H1 (cell line): ENCODE measurements around the gene RAVER2. TPM values are rescaled to one million over a fixed set of nuclear protein-coding genes. Genes with fewer than 3 reads are reported as not detected.

Experiments used
- CTCF ChIA-PET: fragments of 300-600 bp; sonication (Branson Sonifier 250); formaldehyde crosslinking; loops from one replicate; lab custom pipeline; 2021; ENCODE audit not compliant: partially characterized antibody; lab: Charles Lee
- POLR2A ChIA-PET: fragments of 300-600 bp; sonication (Branson Sonifier 250); formaldehyde crosslinking; loops from one replicate; lab custom pipeline; 2021; ENCODE audit warnings: inconsistent platforms; ENCODE audit not compliant: partially characterized antibody; lab: Charles Lee
- DNase-seq, 2 experiments: peaks; one replicate each; pipeline versions ENCODE4 v3.0.0 to v3.0.0-alpha.2; 2010 to 2022; ENCODE audit warnings: low spot score in 2 of 2, low read depth in 1 of 2, mixed read lengths in 1 of 2
- FAIRE-seq: peaks from 2 replicates; lab custom pipeline; 2011; peaks lifted over from hg19 to GRCh38; lab: Jason Lieb, UNC
- H2AFZ ChIP-seq: 2 replicates; pipeline ENCODE4 v1.8.1; 2012; ENCODE audit warnings: low read length, inconsistent platforms
- H2AK5ac ChIP-seq: 2 replicates; pipeline ENCODE4 v1.6.1; 2013; ENCODE audit warnings: low read depth, low read length
- H2BK120ac ChIP-seq: replicated peaks from 2 replicates; pipeline ENCODE3; 2013; ENCODE audit warnings: low read depth, low read length, inconsistent platforms
- H2BK12ac ChIP-seq: 2 replicates; pipeline ENCODE4 v1.6.1; 2013; ENCODE audit warnings: low read depth, low read length
- H2BK15ac ChIP-seq: 2 replicates; pipeline ENCODE4 v1.6.1; 2013; ENCODE audit warnings: low read length
- H2BK20ac ChIP-seq: 2 replicates; pipeline ENCODE4 v1.6.1; 2013; ENCODE audit warnings: low read length
- H2BK5ac ChIP-seq: 2 replicates; pipeline ENCODE4 v1.6.1; 2013; ENCODE audit warnings: low read depth, low read length
- H3K14ac ChIP-seq: 2 replicates; pipeline ENCODE4 v1.6.1; 2013; ENCODE audit warnings: inconsistent platforms; ENCODE audit not compliant: insufficient read length
- H3K18ac ChIP-seq: 2 replicates; pipeline ENCODE4 v1.6.1; 2013; ENCODE audit warnings: low read length; ENCODE audit errors: extremely low read depth
- H3K23ac ChIP-seq: 2 replicates; pipeline ENCODE4 v1.6.1; 2013; ENCODE audit warnings: inconsistent platforms; ENCODE audit not compliant: insufficient read length
- H3K23me2 ChIP-seq: 2 replicates; pipeline ENCODE4 v1.6.1; 2013; ENCODE audit warnings: low read depth, low read length
- H3K27ac ChIP-seq: 2 replicates; pipeline ENCODE4 v1.6.1; 2011; ENCODE audit warnings: low read depth, low read length, inconsistent platforms
- H3K27me3 ChIP-seq, 4 experiments: replicated peaks in 1 of 4; 1 replicate in 1 of 4; 2 replicates in 3 of 4; pipeline versions ENCODE4 v1.6.1 to v1.8.1; 2011 to 2013; ENCODE audit warnings: low read length in 3 of 4, mild to moderate bottlenecking in 3 of 4, inconsistent platforms in 2 of 4, mixed read lengths in 2 of 4, moderate library complexity in 1 of 4; ENCODE audit not compliant: control insufficient read depth in 3 of 4, insufficient read depth in 3 of 4; ENCODE audit errors: extremely low read depth in 1 of 4
- H3K36me3 ChIP-seq, 4 experiments: 2 replicates each; pipeline versions ENCODE4 v1.6.1 to v1.8.1; 2011 to 2013; ENCODE audit warnings: mild to moderate bottlenecking in 4 of 4, low read length in 3 of 4, moderate library complexity in 2 of 4, control low read depth in 1 of 4, inconsistent platforms in 1 of 4; ENCODE audit not compliant: insufficient read depth in 4 of 4, control insufficient read depth in 2 of 4
- H3K4ac ChIP-seq: replicated peaks from 2 replicates; pipeline ENCODE3; 2013; ENCODE audit warnings: low read length, low read depth, mixed read lengths, inconsistent platforms; ENCODE audit not compliant: insufficient read length
- H3K4me1 ChIP-seq, 4 experiments: replicated peaks in 1 of 4; 1 replicate in 1 of 4; 2 replicates in 3 of 4; pipeline versions ENCODE4 v1.6.1 to v1.8.1; 2011 to 2013; ENCODE audit warnings: low read length in 3 of 4, inconsistent platforms in 2 of 4, mixed read lengths in 1 of 4; ENCODE audit not compliant: insufficient read depth in 4 of 4, control insufficient read depth in 3 of 4
- H3K4me2 ChIP-seq, 2 experiments: 2 replicates each; pipeline versions ENCODE4 v1.6.1 to v1.8.1; 2011 to 2013; ENCODE audit warnings: low read depth in 2 of 2, low read length in 2 of 2, control low read depth in 1 of 2, inconsistent platforms in 1 of 2, mild to moderate bottlenecking in 1 of 2; ENCODE audit not compliant: insufficient read depth in 1 of 2
- H3K4me3 ChIP-seq, 4 experiments: fragments of 200-600, 300-600 bp in 1 of 4; sonication (generic), shearing (Covaris generic), sonication (Bioruptor Twin) in 1 of 4; 2 replicates each; pipeline versions ENCODE4 v1.5.1 to v1.8.1; 2011 to 2016; ENCODE audit warnings: low read length in 4 of 4, low read depth in 3 of 4, control low read depth in 2 of 4, inconsistent platforms in 2 of 4, mild to moderate bottlenecking in 2 of 4, mixed read lengths in 1 of 4, moderate library complexity in 1 of 4; ENCODE audit not compliant: insufficient read depth in 2 of 4; ENCODE audit errors: extremely low read depth in 1 of 4
- H3K56ac ChIP-seq: replicated peaks from 2 replicates; pipeline ENCODE3; 2013; ENCODE audit warnings: low read depth, mild to moderate bottlenecking, mixed read lengths, low read length, inconsistent platforms; ENCODE audit not compliant: insufficient read length
- H3K79me1 ChIP-seq: 2 replicates; pipeline ENCODE4 v1.6.1; 2013; ENCODE audit warnings: low read depth, low read length, control low read depth
- H3K79me2 ChIP-seq, 2 experiments: 2 replicates each; pipeline versions ENCODE4 v1.6.1 to v1.8.1; 2012 to 2013; ENCODE audit warnings: low read length in 2 of 2, mild to moderate bottlenecking in 2 of 2, inconsistent platforms in 1 of 2; ENCODE audit not compliant: insufficient read depth in 2 of 2, control insufficient read depth in 1 of 2
- H3K9ac ChIP-seq, 4 experiments: replicated peaks in 1 of 4; 1 replicate in 1 of 4; 2 replicates in 3 of 4; pipeline versions ENCODE4 v1.6.1 to v1.8.1; 2011 to 2013; ENCODE audit warnings: low read depth in 3 of 4, low read length in 3 of 4, control low read depth in 2 of 4, mild to moderate bottlenecking in 2 of 4, moderate library complexity in 2 of 4, inconsistent platforms in 1 of 4; ENCODE audit errors: extremely low read depth in 1 of 4
- H3K9me3 ChIP-seq, 2 experiments: 2 replicates each; pipeline versions ENCODE4 v1.6.1 to v1.8.1; 2012 to 2013; ENCODE audit warnings: mild to moderate bottlenecking in 2 of 2, moderate library complexity in 2 of 2, control low read depth in 1 of 2, inconsistent platforms in 1 of 2, low read depth in 1 of 2, low read length in 1 of 2, mixed read lengths in 1 of 2; ENCODE audit not compliant: insufficient read depth in 2 of 2
- H4K20me1 ChIP-seq, 2 experiments: replicated peaks in 1 of 2; 2 replicates each; pipeline versions ENCODE3 to v1.8.1; 2011 to 2013; ENCODE audit warnings: inconsistent platforms in 2 of 2, low read length in 2 of 2, mild to moderate bottlenecking in 1 of 2; ENCODE audit not compliant: insufficient read depth in 2 of 2, control insufficient read depth in 1 of 2
- H4K5ac ChIP-seq: 2 replicates; pipeline ENCODE4 v1.6.1; 2013; ENCODE audit warnings: low read length, low read depth, mixed read lengths, inconsistent platforms; ENCODE audit not compliant: insufficient read length
- H4K8ac ChIP-seq: 2 replicates; pipeline ENCODE4 v1.8.0; 2013; ENCODE audit warnings: mild to moderate bottlenecking, moderate library complexity, low read length, inconsistent platforms; ENCODE audit not compliant: insufficient read depth; ENCODE audit errors: extremely low read depth
- H4K91ac ChIP-seq: replicated peaks from 2 replicates; pipeline ENCODE3; 2013; ENCODE audit warnings: low read length, mixed read lengths, inconsistent platforms; ENCODE audit not compliant: insufficient read length
- BRCA1 ChIP-seq: IDR thresholded peaks from 2 replicates; pipeline ENCODE4 v1.6.1; 2012; ENCODE audit warnings: low read depth, low read length, improper control_type of control experiment
- WGBS, 2 experiments: shearing (Covaris generic) in 1 of 2; methylation state at CpG; one replicate each; pipeline versions ENCODE4 v1.1.6 to v1.1.7; 2013 to 2015; ENCODE audit warnings: low lambda C conversion rate in 2 of 2, mixed read lengths in 2 of 2, inconsistent platforms in 1 of 2, low coverage in 1 of 2, missing lambda C conversion rate in 1 of 2; ENCODE audit not compliant: insufficient replicate concordance in 2 of 2, insufficient coverage in 1 of 2, insufficient read length in 1 of 2; ENCODE audit errors: extremely low coverage in 1 of 2, missing lambda C conversion rate in 1 of 2; 5-methylcytosine and 5-hydroxymethylcytosine counted together
- polyA plus RNA-seq, 7 experiments: library from polyadenylated mRNA; depleted of rRNA in 3 of 7; stranded (reverse) in 5 of 7; unstranded in 2 of 7; fragments of >200 nt in 5 of 7; fragments of 200-250 nt in 2 of 7; gene quantifications; 1 replicate in 5 of 7; 2 replicates in 1 of 7; 4 replicates in 1 of 7; pipeline versions ENCODE4 v1.2.1 to v1.2.3, GENCODE V29; 2011 to 2013; ENCODE audit warnings: missing spikeins in 2 of 7, mixed read lengths in 2 of 7
- total RNA-seq: library from RNA; stranded (reverse); fragmentation: NEBNext Ultra II Directional; extraction: Animal tissue kit (Norgen Biotek cat#: 25700); gene quantifications from 2 replicates; pipeline ENCODE4 v1.2.1, GENCODE V29; 2021

RAVER2 gene
- total and polyA plus RNA-seq, 2 of the 8 experiments (the other 6 are each of a cell fraction or from before 2014, with no cell fraction given): 10.5 to 19.5 TPM

DNA sequence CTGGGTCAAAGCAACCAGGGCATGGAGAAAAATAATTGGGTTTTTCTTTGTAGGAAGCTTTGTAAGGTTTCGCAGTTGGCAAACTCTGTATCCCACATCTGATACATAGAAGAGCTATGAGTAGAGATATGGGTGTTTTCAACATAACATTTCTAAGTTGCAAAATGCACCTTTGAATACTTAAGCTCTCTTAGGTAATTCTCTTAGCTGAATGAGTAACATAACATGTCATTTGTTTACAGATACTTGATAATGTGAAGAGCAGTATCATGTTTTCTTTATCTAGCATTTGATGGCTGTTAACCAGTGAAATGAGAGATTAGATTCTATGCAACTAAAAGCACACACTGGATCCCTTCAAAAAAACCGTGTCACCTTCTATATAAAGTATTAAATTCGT is 21.6 kb downstream of the RAVER2 start:
- Histone ChIP-seq H3K4me3 (no peak overlapping the region), H3K56ac (no peak overlapping the region), H3K4me2 (no peak overlapping the region), H2BK5ac (no peak overlapping the region), H3K4ac (no peak overlapping the region), H3K4me1 (no peaks in the 10 kb centered on the region), H3K23me2 (no peaks in the 10 kb centered on the region), H2AFZ (no peak overlapping the region), H3K9ac (no peak overlapping the region), H2BK15ac (no peak overlapping the region), H2BK20ac (no peak overlapping the region), H3K27ac (no peak overlapping the region), H2BK12ac (no peak overlapping the region), H3K79me1 (no peaks in the 10 kb centered on the region), H3K36me3 (peaks cover 0 to 12% (median 3%) of the 10 kb centered on the region in 4 experiments; a peak in 3 of 8 replicates), H3K9me3 (no peaks in the 10 kb centered on the region), H4K91ac (no peak overlapping the region), H4K8ac (no peak overlapping the region), H3K18ac (no peak overlapping the region), H4K5ac (no peak overlapping the region), H3K14ac (no peak overlapping the region), H2AK5ac (no peak overlapping the region), H3K27me3 (no peaks in the 10 kb centered on the region), H4K20me1 (peaks cover 0 to 2% of the 10 kb centered on the region in 2 experiments), H3K23ac (no peak overlapping the region), H3K79me2 (no peaks in the 10 kb centered on the region; a peak in 1 of 4 replicates), H2BK120ac (no peak overlapping the region)
- no peak for TF ChIP-seq BRCA1
- WGBS, 2 experiments: 91% methylated on average over 3 of the region's 3 CpGs; no CpG with 5 or more reads in 1 of the 2 experiments
- FAIRE-seq (no peak), DNase-seq (no peak)
- POLR2A ChIA-PET: no interaction called here
- CTCF ChIA-PET: interaction anchor here (1.0 to 1.6 kb wide), 5 partner anchors 10 to 89 kb away, joined by 3 to 5 read pairs (median 3); no protein-coding TSS in a partner anchor
